PC-9 (cell line): ENCODE results near the gene DRGX. TPM values are rescaled to one million over a fixed set of nuclear protein-coding genes. Genes with fewer than 3 reads are reported as not detected.

Experiments used
- BruUV-seq: library from RNA; stranded (reverse); fragments of 400-500 nt; replicated peaks from 2 replicates; lab custom pipeline; 2021; lab: Mats Ljungman, UMichigan
- CTCF ChIA-PET: fragments of 300-600 bp; sonication (Branson Sonifier 250); formaldehyde crosslinking; loops from one replicate; lab custom pipeline; 2022; ENCODE audit warnings: antibody characterized with exemption; lab: Charles Lee
- POLR2A ChIA-PET: fragments of 300-600 bp; sonication (Branson Sonifier 250); formaldehyde crosslinking; loops from one replicate; lab custom pipeline; 2022; ENCODE audit warnings: antibody characterized with exemption; ENCODE audit not compliant: unreplicated experiment; lab: Charles Lee
- DNase-seq, 2 experiments: peaks; one replicate each; pipeline versions ENCODE4 v3.0.0 to v3.0.0-alpha.2; 2015 to 2022; ENCODE audit warnings: mixed read lengths in 1 of 2
- H2AFZ ChIP-seq: fragments of 200-600 bp; sonication (generic); 2 replicates; pipeline ENCODE4 v1.8.1; 2017; ENCODE audit warnings: antibody characterized with exemption
- H3F3A ChIP-seq: fragments of 200-600 bp; sonication (generic); 2 replicates; pipeline ENCODE4 v1.8.1; 2017; ENCODE audit warnings: antibody characterized with exemption, mild to moderate bottlenecking, low read depth; ENCODE audit not compliant: insufficient read depth
- H3K27ac ChIP-seq: fragments of 200-600 bp; sonication (generic); 2 replicates; pipeline ENCODE4 v1.6.1; 2016; ENCODE audit warnings: mixed run types
- H3K27me3 ChIP-seq: fragments of 200-600 bp; sonication (generic); 2 replicates; pipeline ENCODE4 v1.6.1; 2016; ENCODE audit warnings: low read depth, mixed run types; ENCODE audit not compliant: insufficient read depth
- H3K36me3 ChIP-seq: fragments of 200-600 bp; sonication (generic); 2 replicates; pipeline ENCODE4 v1.6.1; 2016; ENCODE audit warnings: low read depth, mixed run types
- H3K4me1 ChIP-seq: fragments of 200-600 bp; sonication (generic); replicated peaks from 2 replicates; pipeline ENCODE4 v1.6.1; 2016; ENCODE audit warnings: mixed run types; ENCODE audit not compliant: insufficient read depth
- H3K4me2 ChIP-seq: fragments of 200-600 bp; sonication (generic); 2 replicates; pipeline ENCODE4 v1.6.1; 2017; ENCODE audit warnings: mixed run types
- H3K4me3 ChIP-seq: fragments of 200-600 bp; sonication (generic); 2 replicates; pipeline ENCODE4 v1.6.1; 2016; ENCODE audit warnings: mixed run types
- H3K79me2 ChIP-seq: fragments of 200-600 bp; sonication (generic); 2 replicates; pipeline ENCODE4 v1.6.1; 2017; ENCODE audit warnings: low read depth, mixed run types
- H3K9me2 ChIP-seq: fragments of 200-600 bp; sonication (generic); 2 replicates; pipeline ENCODE4 v1.8.1; 2017; ENCODE audit warnings: mild to moderate bottlenecking; ENCODE audit not compliant: insufficient read depth
- H3K9me3 ChIP-seq: fragments of 200-600 bp; sonication (generic); 2 replicates; pipeline ENCODE4 v1.8.1; 2016; ENCODE audit warnings: low read depth; ENCODE audit not compliant: insufficient read depth
- H4K20me1 ChIP-seq: fragments of 200-600 bp; sonication (generic); 2 replicates; pipeline ENCODE4 v1.8.1; 2017; ENCODE audit not compliant: insufficient read depth
- CTCF ChIP-seq: fragments of 200-600 bp; sonication (generic); conservative IDR thresholded peaks from 2 replicates; pipeline ENCODE4 v1.6.1; 2017; ENCODE audit warnings: mixed run types, antibody characterized with exemption, mild to moderate bottlenecking, moderate library complexity
- EZH2 ChIP-seq: fragments of 200-600 bp; sonication (generic); IDR thresholded peaks from 2 replicates; pipeline ENCODE4 v1.8.0; 2017; ENCODE audit warnings: antibody characterized with exemption, low read depth
- intact Hi-C: fragments of 100-400 bp; cut with micrococcal nuclease; formaldehyde crosslinking; loops from one replicate; pipeline ENCODE4 v1.10.0; 2022; ENCODE audit not compliant: unreplicated experiment
- total RNA-seq: library from RNA; stranded (reverse); gene quantifications from 2 replicates; pipeline ENCODE4 v1.2.3, GENCODE V29; 2021

Gene DRGX
- total RNA-seq, 1 experiment from 2014 or later = not detected

- intact Hi-C loops = no loop called here
- Histone ChIP-seq H4K20me1 (no peaks in the 10 kb centered on the region), H3K9me3 (no peaks in the 10 kb centered on the region), H3K27me3 (peaks cover 43% of the 10 kb centered on the region), H3K36me3 (no peaks in the 10 kb centered on the region), H3F3A (no peaks in the 10 kb centered on the region), H3K4me2 (no peak overlapping the region), H2AFZ (no peak overlapping the region), H3K4me3 (no peak overlapping the region), H3K4me1 (no peaks in the 10 kb centered on the region), H3K9me2 (no peaks in the 10 kb centered on the region), H3K79me2 (no peaks in the 10 kb centered on the region), H3K27ac (no peak overlapping the region)
- CTCF ChIA-PET = no interaction called here
- DNase-seq = no peak
- TF ChIP-seq CTCF (no peak), EZH2 (no peak)
- BruUV-seq = no TSS peak
- POLR2A ChIA-PET = no interaction called here
Observed at GRCh38 chr10:49335364-49335972, 60.4 kb downstream of the DRGX start.

GRCh38 chr10:49334964-49335363, 60.9 kb downstream of the DRGX start:
- H3F3A ChIP-seq = no peaks in the 10 kb centered on the region
- DNase-seq = no peak
- H3K4me3 ChIP-seq = no peak overlapping the region
- no peak overlapping the region for H3K4me2 ChIP-seq
- no peak overlapping the region for H3K27ac ChIP-seq
- POLR2A ChIA-PET = no interaction called here
- TF ChIP-seq EZH2 = no peak
- no peak for TF ChIP-seq CTCF
- H3K36me3 ChIP-seq = no peaks in the 10 kb centered on the region
- no peaks in the 10 kb centered on the region for H3K9me2 ChIP-seq
- H3K27me3 ChIP-seq = peaks cover 47% of the 10 kb centered on the region
- no peaks in the 10 kb centered on the region for H3K4me1 ChIP-seq
- no TSS peak for BruUV-seq
- H4K20me1 ChIP-seq = no peaks in the 10 kb centered on the region
- no peaks in the 10 kb centered on the region for H3K9me3 ChIP-seq
- CTCF ChIA-PET = no interaction called here
- no peaks in the 10 kb centered on the region for H3K79me2 ChIP-seq
- no peak overlapping the region for H2AFZ ChIP-seq
- intact Hi-C loops = no loop called here

GRCh38 chr10:49333192-49333591, 62.7 kb downstream of the DRGX start:
- Histone ChIP-seq H3K9me3 (no peaks in the 10 kb centered on the region), H3K4me2 (no peak overlapping the region), H3K4me1 (no peaks in the 10 kb centered on the region), H3K27me3 (peaks cover 56% of the 10 kb centered on the region), H3K4me3 (no peak overlapping the region), H3F3A (no peaks in the 10 kb centered on the region), H3K36me3 (no peaks in the 10 kb centered on the region), H3K9me2 (no peaks in the 10 kb centered on the region), H2AFZ (no peak overlapping the region), H4K20me1 (no peaks in the 10 kb centered on the region), H3K79me2 (no peaks in the 10 kb centered on the region), H3K27ac (no peak overlapping the region)
- ChIA-PET CTCF (no interaction called here), POLR2A (no interaction called here)
- no peak for DNase-seq
- TF ChIP-seq EZH2 = no peak
- no peak for TF ChIP-seq CTCF
- BruUV-seq = no TSS peak
- intact Hi-C loops = no loop called here
